ENCODE results near the gene RMI1.

RMI1 gene

DNA sequence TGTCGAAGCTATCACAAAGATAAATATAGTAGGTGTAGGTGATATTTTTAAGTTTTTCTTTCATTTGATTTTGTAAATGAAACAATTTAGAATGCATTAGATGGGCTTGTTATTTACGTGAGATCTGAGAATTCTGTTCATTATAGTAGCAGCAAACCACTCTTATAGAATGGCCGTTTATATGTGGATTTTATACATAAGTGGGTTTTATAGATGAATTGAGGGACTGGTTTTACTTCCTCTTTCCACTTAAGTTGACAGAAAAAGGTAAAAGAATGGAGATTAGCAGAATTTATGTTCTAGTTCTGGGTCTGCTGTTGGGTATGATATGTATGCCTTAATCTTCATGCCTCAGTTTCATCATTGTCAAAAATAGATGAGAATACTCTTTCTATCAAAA, 5.6 kb downstream of the RMI1 start:
- no peak for TF ChIP-seq CTCF (conservative IDR thresholded peaks at IDR 0.05; ENCODE audit: control insufficient read depth, insufficient read depth, low read depth, low read length)
- DNase-seq (ENCODE audit: low read depth): no peak
- no peak overlapping the region for H3K4me3 ChIP-seq (ENCODE audit: control insufficient read depth, low read depth, low read length)

DNA sequence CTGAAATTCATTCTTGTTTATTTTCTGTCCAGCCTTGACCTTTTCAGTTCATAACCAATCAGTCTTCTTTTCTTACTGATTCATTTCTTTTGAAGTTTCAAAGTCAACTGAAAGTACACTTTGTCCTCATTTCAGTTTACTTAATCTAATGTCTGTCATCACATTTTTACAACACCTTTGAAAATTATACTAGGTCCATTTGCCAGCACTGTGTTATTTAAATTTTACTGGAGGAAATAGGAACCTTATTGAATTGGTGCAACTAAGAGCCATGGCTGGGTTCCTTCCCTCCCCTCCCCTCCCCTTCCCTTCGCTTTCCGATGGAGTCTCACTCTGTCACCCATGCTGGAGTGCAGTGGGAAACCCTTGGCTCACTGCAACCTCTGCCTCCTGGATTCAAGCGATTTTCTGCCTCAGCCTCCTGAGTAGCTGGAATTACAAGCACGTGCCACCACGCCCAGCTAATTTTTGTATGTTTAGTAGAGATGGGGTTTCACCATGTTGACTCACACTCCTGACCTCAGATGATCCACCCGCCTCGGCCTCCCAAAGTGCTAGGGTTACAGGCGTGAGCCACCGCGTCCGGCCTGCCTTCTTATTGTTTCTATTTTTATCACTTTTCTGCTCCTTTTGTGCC, 6.3 kb downstream of the RMI1 start:
- TF ChIP-seq CTCF (conservative IDR thresholded peaks at IDR 0.05; ENCODE audit: control insufficient read depth, insufficient read depth, low read depth, low read length): no peak

GRCh38 chr9:83987402-83987791, 6.8 kb downstream of the RMI1 start:
- no peak for TF ChIP-seq CTCF (conservative IDR thresholded peaks at IDR 0.05; ENCODE audit: control insufficient read depth, insufficient read depth, low read depth, low read length)
- no peak overlapping the region for H3K4me3 ChIP-seq (ENCODE audit: control insufficient read depth, low read depth, low read length)
- DNase-seq (ENCODE audit: low read depth): no peak

More for the DNA sequence above, 6.3 kb downstream of the RMI1 start:
- DNase-seq (ENCODE audit: low read depth): peak; percentile 63
- H3K4me3 ChIP-seq (ENCODE audit: control insufficient read depth, low read depth, low read length): no peak overlapping the region

DNA sequence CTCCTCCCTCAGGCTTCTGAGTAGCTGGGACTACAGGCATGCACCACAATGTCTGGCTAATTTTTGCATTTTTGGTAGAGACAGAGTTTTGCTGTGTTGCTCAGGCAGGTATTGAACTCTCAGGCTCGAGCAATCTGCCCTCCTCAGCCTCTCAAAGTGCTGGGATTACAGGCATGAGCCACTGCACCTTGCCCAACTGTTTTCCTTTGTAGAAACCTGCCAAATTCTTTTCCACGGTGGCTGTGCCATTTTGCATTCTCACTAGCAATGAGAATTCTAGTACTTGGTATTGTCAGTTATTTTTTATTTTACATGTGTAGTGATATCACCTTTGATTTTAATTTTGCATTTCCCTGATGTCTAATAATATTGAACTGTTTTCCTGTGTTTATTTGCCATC, 7.8 kb downstream of the RMI1 start:
- H3K4me3 ChIP-seq (ENCODE audit: control insufficient read depth, low read depth, low read length): no peak overlapping the region
- no peak for TF ChIP-seq CTCF (conservative IDR thresholded peaks at IDR 0.05; ENCODE audit: control insufficient read depth, insufficient read depth, low read depth, low read length)
- no peak for DNase-seq (ENCODE audit: low read depth)

DNA sequence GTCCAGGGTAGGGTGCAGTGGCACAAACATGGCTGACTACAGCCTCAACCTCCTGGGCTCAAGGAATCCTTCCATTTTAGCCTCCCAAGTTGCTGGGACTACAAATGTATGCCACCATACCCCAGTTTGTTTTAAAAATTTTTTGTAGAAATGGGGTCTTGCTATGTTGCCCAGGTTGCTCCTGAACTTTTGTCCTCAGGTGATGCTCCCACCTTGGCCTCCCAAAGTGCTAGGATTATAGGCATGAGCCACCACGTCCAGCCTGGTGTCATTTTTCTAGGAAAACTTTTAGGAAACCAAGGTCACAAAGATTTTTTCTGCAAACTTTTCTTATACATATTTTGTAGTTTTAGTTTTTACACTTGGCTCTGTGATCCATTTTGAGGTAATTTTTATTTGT, 10.8 kb downstream of the RMI1 start:
- no peak overlapping the region for H3K4me3 ChIP-seq (ENCODE audit: control insufficient read depth, low read depth, low read length)
- no peak for DNase-seq (ENCODE audit: low read depth)
- no peak for TF ChIP-seq CTCF (conservative IDR thresholded peaks at IDR 0.05; ENCODE audit: control insufficient read depth, insufficient read depth, low read depth, low read length)

GRCh38 chr9:83992407-83992806, 11.8 kb downstream of the RMI1 start:
- peak; percentile 65 for DNase-seq (ENCODE audit: low read depth)
- no peak overlapping the region for H3K4me3 ChIP-seq (ENCODE audit: control insufficient read depth, low read depth, low read length)
- TF ChIP-seq CTCF (conservative IDR thresholded peaks at IDR 0.05; ENCODE audit: control insufficient read depth, insufficient read depth, low read depth, low read length): peak; percentile 6

GRCh38 chr9:83992901-83993300, 12.3 kb downstream of the RMI1 start:
- DNase-seq (ENCODE audit: low read depth): no peak
- H3K4me3 ChIP-seq (ENCODE audit: control insufficient read depth, low read depth, low read length): no peak overlapping the region
- TF ChIP-seq CTCF (conservative IDR thresholded peaks at IDR 0.05; ENCODE audit: control insufficient read depth, insufficient read depth, low read depth, low read length): no peak

Measured in fibroblast of mammary gland (primary cell).